Nephron (organoid): Measurements from ENCODE around the gene WNT3.
A peak's percentile ranks its signal among the peaks of the same experiment; 100 is the strongest.

Experiments
- H3K27ac Mint-ChIP-seq, 3 experiments: 2 replicates each; pipeline ENCODE4 v1.8.0; 2020; ENCODE audit warnings: mixed read lengths in 3 of 3, mild to moderate bottlenecking in 2 of 3, moderate library complexity in 1 of 3
- H3K27me3 Mint-ChIP-seq: 2 replicates; pipeline ENCODE4 v1.8.0; 2021; ENCODE audit warnings: low read depth, mild to moderate bottlenecking, moderate library complexity, mixed read lengths
- H3K36me3 Mint-ChIP-seq: 2 replicates; pipeline ENCODE4 v1.8.0; 2020; ENCODE audit warnings: low read depth, mixed read lengths
- H3K4me1 Mint-ChIP-seq: 2 replicates; pipeline ENCODE4 v1.8.0; 2020; ENCODE audit warnings: mixed read lengths
- H3K4me3 Mint-ChIP-seq, 3 experiments: 2 replicates each; pipeline ENCODE4 v1.8.0; 2020; ENCODE audit warnings: mild to moderate bottlenecking in 3 of 3, mixed read lengths in 3 of 3, moderate library complexity in 2 of 3
- H3K9me3 Mint-ChIP-seq: 2 replicates; pipeline ENCODE4 v1.8.0; 2020; ENCODE audit warnings: mixed read lengths
- TF ChIP-seq, protein P1 (sequence below), 3 experiments: fragments of 200-600 bp; sonication (generic); IDR thresholded peaks; one replicate each; pipeline ENCODE4 v1.5.0; 2021; ENCODE audit warnings: antibody characterized with exemption in 3 of 3; ENCODE audit not compliant: unreplicated experiment in 3 of 3

Gene WNT3

DNA sequence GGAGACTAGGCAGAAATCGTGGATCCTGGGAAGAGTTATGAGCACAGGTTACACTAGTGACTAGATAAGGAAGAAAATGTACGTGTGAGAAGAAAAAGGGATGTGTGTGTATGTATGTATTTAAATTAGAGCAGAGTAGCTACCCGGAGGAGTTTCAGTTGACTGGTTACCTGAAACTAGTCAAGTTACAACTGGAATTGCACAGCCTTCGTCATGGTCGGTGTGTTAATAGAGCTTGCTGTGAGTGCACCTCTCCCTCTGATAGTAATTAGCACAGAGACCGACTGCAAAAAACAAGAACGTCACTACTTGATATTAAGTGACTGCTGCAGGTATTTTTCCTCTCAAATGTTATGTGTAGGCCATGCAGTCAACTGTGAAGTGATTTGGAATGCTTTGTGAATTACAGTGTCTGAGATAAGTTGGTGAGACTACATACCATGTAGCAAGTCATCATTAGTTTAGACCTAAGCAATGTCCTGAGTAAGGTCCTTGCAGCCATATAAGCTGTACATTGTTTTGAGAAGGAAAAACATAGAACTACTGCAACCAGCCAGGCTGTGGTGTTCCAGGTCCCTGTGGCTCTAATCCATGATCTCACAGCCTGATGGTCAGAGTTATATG lies 95.7 kb downstream of the WNT3 start:
- no peaks in the 10 kb centered on the region for H3K27me3 Mint-ChIP-seq
- no peaks in the 10 kb centered on the region for H3K9me3 Mint-ChIP-seq
- peaks cover 11% of the 10 kb centered on the region for H3K36me3 Mint-ChIP-seq
- H3K4me3 Mint-ChIP-seq, result no peak overlapping the region
- H3K4me1 Mint-ChIP-seq, result peaks cover 11% of the 10 kb centered on the region
- peak overlapping the region in 2 of 3 experiments; percentile 28 to 73 for H3K27ac Mint-ChIP-seq
- TF ChIP-seq, protein P1, sequence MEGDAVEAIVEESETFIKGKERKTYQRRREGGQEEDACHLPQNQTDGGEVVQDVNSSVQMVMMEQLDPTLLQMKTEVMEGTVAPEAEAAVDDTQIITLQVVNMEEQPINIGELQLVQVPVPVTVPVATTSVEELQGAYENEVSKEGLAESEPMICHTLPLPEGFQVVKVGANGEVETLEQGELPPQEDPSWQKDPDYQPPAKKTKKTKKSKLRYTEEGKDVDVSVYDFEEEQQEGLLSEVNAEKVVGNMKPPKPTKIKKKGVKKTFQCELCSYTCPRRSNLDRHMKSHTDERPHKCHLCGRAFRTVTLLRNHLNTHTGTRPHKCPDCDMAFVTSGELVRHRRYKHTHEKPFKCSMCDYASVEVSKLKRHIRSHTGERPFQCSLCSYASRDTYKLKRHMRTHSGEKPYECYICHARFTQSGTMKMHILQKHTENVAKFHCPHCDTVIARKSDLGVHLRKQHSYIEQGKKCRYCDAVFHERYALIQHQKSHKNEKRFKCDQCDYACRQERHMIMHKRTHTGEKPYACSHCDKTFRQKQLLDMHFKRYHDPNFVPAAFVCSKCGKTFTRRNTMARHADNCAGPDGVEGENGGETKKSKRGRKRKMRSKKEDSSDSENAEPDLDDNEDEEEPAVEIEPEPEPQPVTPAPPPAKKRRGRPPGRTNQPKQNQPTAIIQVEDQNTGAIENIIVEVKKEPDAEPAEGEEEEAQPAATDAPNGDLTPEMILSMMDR (IDR thresholded peaks at IDR 0.05; ENCODE audit: unreplicated experiment in 3 of 3), result no peak

DNA sequence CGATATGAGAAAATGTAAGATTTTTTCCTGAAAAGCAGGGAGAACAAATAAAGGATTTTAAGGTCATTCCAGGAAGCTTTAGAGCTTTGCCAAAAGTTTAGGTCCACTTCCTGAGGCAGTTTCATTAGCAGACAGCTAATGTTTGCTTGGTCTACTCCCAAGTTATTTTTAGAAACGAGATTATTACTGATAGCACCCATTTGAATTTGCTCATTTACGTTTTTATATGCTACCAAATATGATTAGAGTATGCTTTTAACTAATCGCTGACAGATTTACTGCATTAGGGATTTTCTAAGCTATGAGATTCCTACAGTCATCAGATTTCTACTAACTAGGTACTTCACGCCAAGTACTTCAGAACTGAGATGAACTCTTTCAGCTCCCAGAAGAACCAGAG lies 98.1 kb downstream of the WNT3 start:
- Mint-ChIP-seq H3K4me3 (no peak overlapping the region), H3K27ac (peak overlapping the region in 1 of 3 experiments; percentile 1), H3K36me3 (peaks cover 15% of the 10 kb centered on the region), H3K4me1 (peaks cover 11% of the 10 kb centered on the region), H3K9me3 (no peaks in the 10 kb centered on the region), H3K27me3 (no peaks in the 10 kb centered on the region)
- TF ChIP-seq, protein P1 (IDR thresholded peaks at IDR 0.05; ENCODE audit: unreplicated experiment in 3 of 3), result no peak

DNA sequence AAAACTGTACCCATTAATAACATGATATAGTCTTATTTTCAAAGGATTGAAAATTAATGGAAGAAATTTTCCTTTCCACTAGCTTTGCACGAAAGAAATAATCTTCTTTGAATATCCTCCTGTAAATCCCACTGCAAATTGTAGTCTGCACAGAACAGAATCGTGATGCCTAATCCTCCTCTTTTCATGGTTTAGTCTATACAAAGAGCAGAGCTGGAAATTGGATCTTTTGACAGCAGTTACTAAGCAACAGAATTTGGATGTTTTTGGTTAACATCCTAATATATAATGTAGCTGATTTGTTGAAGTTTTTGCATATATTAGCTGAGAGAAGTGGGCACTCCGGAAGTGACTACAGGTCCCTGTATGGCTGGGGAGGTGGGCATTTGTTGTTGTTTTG lies 98.6 kb downstream of the WNT3 start:
- Mint-ChIP-seq H3K36me3 (peaks cover 15% of the 10 kb centered on the region), H3K4me1 (peaks cover 11% of the 10 kb centered on the region), H3K27ac (peak overlapping the region in 1 of 3 experiments; percentile 1), H3K27me3 (no peaks in the 10 kb centered on the region), H3K9me3 (no peaks in the 10 kb centered on the region), H3K4me3 (no peak overlapping the region)
- TF ChIP-seq, protein P1 (IDR thresholded peaks at IDR 0.05; ENCODE audit: unreplicated experiment in 3 of 3), result no peak

DNA sequence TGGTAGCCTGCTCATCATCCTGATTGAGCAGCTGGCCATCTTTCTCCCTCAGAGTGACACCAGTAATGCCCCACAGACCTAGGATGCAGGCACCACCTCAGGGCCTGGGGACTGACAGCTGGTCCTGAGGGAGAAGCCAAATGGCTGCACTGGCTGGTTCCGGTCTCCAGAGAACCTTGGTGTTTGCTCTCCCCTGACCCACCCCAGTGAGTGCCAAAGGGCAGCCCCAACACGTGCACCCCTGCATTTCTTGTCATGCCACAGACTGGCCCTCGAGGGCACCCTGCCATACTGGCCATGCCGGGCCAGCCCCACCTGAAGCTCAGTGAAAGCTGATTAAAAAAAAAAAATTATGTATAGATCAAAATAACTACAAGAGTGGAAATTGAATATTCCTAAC lies 100.5 kb downstream of the WNT3 start:
- H3K27ac Mint-ChIP-seq, result no peak overlapping the region
- H3K27me3 Mint-ChIP-seq, result no peaks in the 10 kb centered on the region
- TF ChIP-seq, protein P1 (IDR thresholded peaks at IDR 0.05; ENCODE audit: unreplicated experiment in 3 of 3), result no peak
- H3K9me3 Mint-ChIP-seq, result no peaks in the 10 kb centered on the region
- peaks cover 12% of the 10 kb centered on the region for H3K4me1 Mint-ChIP-seq
- H3K4me3 Mint-ChIP-seq, result no peak overlapping the region
- H3K36me3 Mint-ChIP-seq, result peaks cover 8% of the 10 kb centered on the region
